H1 (cell line): Measurements from ENCODE around the gene STXBP6. TPM values are rescaled to one million over a fixed set of nuclear protein-coding genes. Genes with fewer than 3 reads are reported as not detected.

Source experiments
- CTCF ChIA-PET: fragments of 300-600 bp; sonication (Branson Sonifier 250); formaldehyde crosslinking; loops from one replicate; lab custom pipeline; 2021; ENCODE audit not compliant: partially characterized antibody; lab: Charles Lee
- POLR2A ChIA-PET: fragments of 300-600 bp; sonication (Branson Sonifier 250); formaldehyde crosslinking; loops from one replicate; lab custom pipeline; 2021; ENCODE audit warnings: inconsistent platforms; ENCODE audit not compliant: partially characterized antibody; lab: Charles Lee
- DNase-seq, 2 experiments: peaks; one replicate each; pipeline versions ENCODE4 v3.0.0 to v3.0.0-alpha.2; 2010 to 2022; ENCODE audit warnings: low spot score in 2 of 2, low read depth in 1 of 2, mixed read lengths in 1 of 2
- FAIRE-seq: peaks from 2 replicates; lab custom pipeline; 2011; peaks lifted over from hg19 to GRCh38; lab: Jason Lieb, UNC
- H2AFZ ChIP-seq: 2 replicates; pipeline ENCODE4 v1.8.1; 2012; ENCODE audit warnings: low read length, inconsistent platforms
- H2AK5ac ChIP-seq: 2 replicates; pipeline ENCODE4 v1.6.1; 2013; ENCODE audit warnings: low read depth, low read length
- H2BK120ac ChIP-seq: replicated peaks from 2 replicates; pipeline ENCODE3; 2013; ENCODE audit warnings: low read depth, low read length, inconsistent platforms
- H2BK12ac ChIP-seq: 2 replicates; pipeline ENCODE4 v1.6.1; 2013; ENCODE audit warnings: low read depth, low read length
- H2BK15ac ChIP-seq: 2 replicates; pipeline ENCODE4 v1.6.1; 2013; ENCODE audit warnings: low read length
- H2BK20ac ChIP-seq: 2 replicates; pipeline ENCODE4 v1.6.1; 2013; ENCODE audit warnings: low read length
- H2BK5ac ChIP-seq: 2 replicates; pipeline ENCODE4 v1.6.1; 2013; ENCODE audit warnings: low read depth, low read length
- H3K14ac ChIP-seq: 2 replicates; pipeline ENCODE4 v1.6.1; 2013; ENCODE audit warnings: inconsistent platforms; ENCODE audit not compliant: insufficient read length
- H3K18ac ChIP-seq: 2 replicates; pipeline ENCODE4 v1.6.1; 2013; ENCODE audit warnings: low read length; ENCODE audit errors: extremely low read depth
- H3K23ac ChIP-seq: 2 replicates; pipeline ENCODE4 v1.6.1; 2013; ENCODE audit warnings: inconsistent platforms; ENCODE audit not compliant: insufficient read length
- H3K23me2 ChIP-seq: 2 replicates; pipeline ENCODE4 v1.6.1; 2013; ENCODE audit warnings: low read depth, low read length
- H3K27ac ChIP-seq: 2 replicates; pipeline ENCODE4 v1.6.1; 2011; ENCODE audit warnings: low read depth, low read length, inconsistent platforms
- H3K27me3 ChIP-seq, 4 experiments: replicated peaks in 1 of 4; 1 replicate in 1 of 4; 2 replicates in 3 of 4; pipeline versions ENCODE4 v1.6.1 to v1.8.1; 2011 to 2013; ENCODE audit warnings: low read length in 3 of 4, mild to moderate bottlenecking in 3 of 4, inconsistent platforms in 2 of 4, mixed read lengths in 2 of 4, moderate library complexity in 1 of 4; ENCODE audit not compliant: control insufficient read depth in 3 of 4, insufficient read depth in 3 of 4; ENCODE audit errors: extremely low read depth in 1 of 4
- H3K36me3 ChIP-seq, 4 experiments: 2 replicates each; pipeline versions ENCODE4 v1.6.1 to v1.8.1; 2011 to 2013; ENCODE audit warnings: mild to moderate bottlenecking in 4 of 4, low read length in 3 of 4, moderate library complexity in 2 of 4, control low read depth in 1 of 4, inconsistent platforms in 1 of 4; ENCODE audit not compliant: insufficient read depth in 4 of 4, control insufficient read depth in 2 of 4
- H3K4ac ChIP-seq: replicated peaks from 2 replicates; pipeline ENCODE3; 2013; ENCODE audit warnings: low read length, low read depth, mixed read lengths, inconsistent platforms; ENCODE audit not compliant: insufficient read length
- H3K4me1 ChIP-seq, 4 experiments: replicated peaks in 1 of 4; 1 replicate in 1 of 4; 2 replicates in 3 of 4; pipeline versions ENCODE4 v1.6.1 to v1.8.1; 2011 to 2013; ENCODE audit warnings: low read length in 3 of 4, inconsistent platforms in 2 of 4, mixed read lengths in 1 of 4; ENCODE audit not compliant: insufficient read depth in 4 of 4, control insufficient read depth in 3 of 4
- H3K4me2 ChIP-seq, 2 experiments: 2 replicates each; pipeline versions ENCODE4 v1.6.1 to v1.8.1; 2011 to 2013; ENCODE audit warnings: low read depth in 2 of 2, low read length in 2 of 2, control low read depth in 1 of 2, inconsistent platforms in 1 of 2, mild to moderate bottlenecking in 1 of 2; ENCODE audit not compliant: insufficient read depth in 1 of 2
- H3K4me3 ChIP-seq, 4 experiments: fragments of 200-600, 300-600 bp in 1 of 4; sonication (generic), shearing (Covaris generic), sonication (Bioruptor Twin) in 1 of 4; 2 replicates each; pipeline versions ENCODE4 v1.5.1 to v1.8.1; 2011 to 2016; ENCODE audit warnings: low read length in 4 of 4, low read depth in 3 of 4, control low read depth in 2 of 4, inconsistent platforms in 2 of 4, mild to moderate bottlenecking in 2 of 4, mixed read lengths in 1 of 4, moderate library complexity in 1 of 4; ENCODE audit not compliant: insufficient read depth in 2 of 4; ENCODE audit errors: extremely low read depth in 1 of 4
- H3K56ac ChIP-seq: replicated peaks from 2 replicates; pipeline ENCODE3; 2013; ENCODE audit warnings: low read depth, mild to moderate bottlenecking, mixed read lengths, low read length, inconsistent platforms; ENCODE audit not compliant: insufficient read length
- H3K79me1 ChIP-seq: 2 replicates; pipeline ENCODE4 v1.6.1; 2013; ENCODE audit warnings: low read depth, low read length, control low read depth
- H3K79me2 ChIP-seq, 2 experiments: 2 replicates each; pipeline versions ENCODE4 v1.6.1 to v1.8.1; 2012 to 2013; ENCODE audit warnings: low read length in 2 of 2, mild to moderate bottlenecking in 2 of 2, inconsistent platforms in 1 of 2; ENCODE audit not compliant: insufficient read depth in 2 of 2, control insufficient read depth in 1 of 2
- H3K9ac ChIP-seq, 4 experiments: replicated peaks in 1 of 4; 1 replicate in 1 of 4; 2 replicates in 3 of 4; pipeline versions ENCODE4 v1.6.1 to v1.8.1; 2011 to 2013; ENCODE audit warnings: low read depth in 3 of 4, low read length in 3 of 4, control low read depth in 2 of 4, mild to moderate bottlenecking in 2 of 4, moderate library complexity in 2 of 4, inconsistent platforms in 1 of 4; ENCODE audit errors: extremely low read depth in 1 of 4
- H3K9me3 ChIP-seq, 2 experiments: 2 replicates each; pipeline versions ENCODE4 v1.6.1 to v1.8.1; 2012 to 2013; ENCODE audit warnings: mild to moderate bottlenecking in 2 of 2, moderate library complexity in 2 of 2, control low read depth in 1 of 2, inconsistent platforms in 1 of 2, low read depth in 1 of 2, low read length in 1 of 2, mixed read lengths in 1 of 2; ENCODE audit not compliant: insufficient read depth in 2 of 2
- H4K20me1 ChIP-seq, 2 experiments: replicated peaks in 1 of 2; 2 replicates each; pipeline versions ENCODE3 to v1.8.1; 2011 to 2013; ENCODE audit warnings: inconsistent platforms in 2 of 2, low read length in 2 of 2, mild to moderate bottlenecking in 1 of 2; ENCODE audit not compliant: insufficient read depth in 2 of 2, control insufficient read depth in 1 of 2
- H4K5ac ChIP-seq: 2 replicates; pipeline ENCODE4 v1.6.1; 2013; ENCODE audit warnings: low read length, low read depth, mixed read lengths, inconsistent platforms; ENCODE audit not compliant: insufficient read length
- H4K8ac ChIP-seq: 2 replicates; pipeline ENCODE4 v1.8.0; 2013; ENCODE audit warnings: mild to moderate bottlenecking, moderate library complexity, low read length, inconsistent platforms; ENCODE audit not compliant: insufficient read depth; ENCODE audit errors: extremely low read depth
- H4K91ac ChIP-seq: replicated peaks from 2 replicates; pipeline ENCODE3; 2013; ENCODE audit warnings: low read length, mixed read lengths, inconsistent platforms; ENCODE audit not compliant: insufficient read length
- FOSL1 ChIP-seq: IDR thresholded peaks from 2 replicates; pipeline ENCODE4 v1.6.1; 2011; ENCODE audit warnings: mild to moderate bottlenecking, low read depth, low read length, moderate library complexity; ENCODE audit not compliant: insufficient read depth
- WGBS, 2 experiments: shearing (Covaris generic) in 1 of 2; methylation state at CpG; one replicate each; pipeline versions ENCODE4 v1.1.6 to v1.1.7; 2013 to 2015; ENCODE audit warnings: low lambda C conversion rate in 2 of 2, mixed read lengths in 2 of 2, inconsistent platforms in 1 of 2, low coverage in 1 of 2, missing lambda C conversion rate in 1 of 2; ENCODE audit not compliant: insufficient replicate concordance in 2 of 2, insufficient coverage in 1 of 2, insufficient read length in 1 of 2; ENCODE audit errors: extremely low coverage in 1 of 2, missing lambda C conversion rate in 1 of 2; 5-methylcytosine and 5-hydroxymethylcytosine counted together
- polyA plus RNA-seq, 7 experiments: library from polyadenylated mRNA; depleted of rRNA in 3 of 7; stranded (reverse) in 5 of 7; unstranded in 2 of 7; fragments of >200 nt in 5 of 7; fragments of 200-250 nt in 2 of 7; gene quantifications; 1 replicate in 5 of 7; 2 replicates in 1 of 7; 4 replicates in 1 of 7; pipeline versions ENCODE4 v1.2.1 to v1.2.3, GENCODE V29; 2011 to 2013; ENCODE audit warnings: missing spikeins in 2 of 7, mixed read lengths in 2 of 7
- total RNA-seq: library from RNA; stranded (reverse); fragmentation: NEBNext Ultra II Directional; extraction: Animal tissue kit (Norgen Biotek cat#: 25700); gene quantifications from 2 replicates; pipeline ENCODE4 v1.2.1, GENCODE V29; 2021

Gene STXBP6
- total and polyA plus RNA-seq, 2 of the 8 experiments (the other 6 are each of a cell fraction or from before 2014, with no cell fraction given): 9.4 to 18.1 TPM

DNA sequence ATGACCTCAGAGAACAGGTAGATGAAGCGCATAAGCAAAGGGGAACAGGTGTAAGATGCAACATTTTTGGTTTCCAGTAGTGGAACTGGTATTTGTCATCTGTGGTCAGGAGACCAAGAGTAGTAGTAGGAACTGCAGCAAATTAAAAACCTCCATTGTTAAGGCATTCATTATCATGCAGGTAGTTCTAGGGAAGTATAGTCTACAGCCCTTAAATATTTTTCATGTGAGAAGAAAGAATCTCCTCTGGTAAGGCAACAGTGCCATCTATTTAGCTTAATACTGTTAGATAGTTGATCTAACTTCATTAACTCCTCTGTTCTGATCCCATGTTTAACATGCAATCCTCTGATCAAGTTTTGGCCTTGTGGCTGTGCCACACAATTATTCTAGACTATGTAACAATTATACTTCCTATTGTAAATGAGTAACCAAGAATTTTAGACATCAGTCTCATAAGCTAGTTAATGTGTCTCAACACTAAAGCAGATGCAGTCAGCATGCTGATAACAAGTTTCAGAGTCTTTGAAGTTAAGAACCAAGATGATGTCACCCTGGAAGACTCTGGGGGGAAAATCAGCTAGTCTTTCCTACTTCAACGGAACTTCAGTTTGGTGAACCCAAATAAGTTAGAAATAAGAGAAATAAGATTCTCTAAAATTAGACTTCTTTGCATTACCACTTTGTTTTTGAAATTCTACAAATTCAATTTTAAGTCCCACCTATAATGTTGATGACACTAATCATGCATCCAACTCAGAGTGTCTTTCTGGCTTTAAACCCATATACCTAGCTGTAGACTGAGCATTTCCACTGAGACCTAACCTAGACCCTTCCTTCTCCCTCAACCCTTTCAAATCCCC, 70.9 kb downstream of the STXBP6 start:
- Histone ChIP-seq H3K23ac (no peak overlapping the region), H3K14ac (no peak overlapping the region), H3K9ac (no peak overlapping the region), H3K9me3 (no peaks in the 10 kb centered on the region), H2BK15ac (no peak overlapping the region), H3K79me1 (no peaks in the 10 kb centered on the region), H3K18ac (no peak overlapping the region), H3K27ac (no peak overlapping the region), H3K27me3 (no peaks in the 10 kb centered on the region), H3K23me2 (no peaks in the 10 kb centered on the region), H2AK5ac (no peak overlapping the region), H4K8ac (no peak overlapping the region), H2BK12ac (no peak overlapping the region), H3K36me3 (no peaks in the 10 kb centered on the region), H3K56ac (no peak overlapping the region), H3K4me1 (no peaks in the 10 kb centered on the region), H4K20me1 (no peaks in the 10 kb centered on the region), H2BK20ac (no peak overlapping the region), H3K4me3 (no peak overlapping the region), H4K5ac (no peak overlapping the region), H2AFZ (no peak overlapping the region), H3K4me2 (no peak overlapping the region), H2BK120ac (no peak overlapping the region), H2BK5ac (no peak overlapping the region), H3K4ac (no peak overlapping the region), H4K91ac (no peak overlapping the region), H3K79me2 (no peaks in the 10 kb centered on the region)
- CTCF ChIA-PET: interaction anchor here (1.2 to 1.5 kb wide), 5 partner anchors 13 to 269 kb away, joined by 3 read pairs; no protein-coding TSS in a partner anchor
- no peak for FAIRE-seq
- POLR2A ChIA-PET: no interaction called here
- DNase-seq: no peak
- 92% methylated on average over 2 of the region's 2 CpGs; no CpG with 5 or more reads in 1 of the 2 experiments for WGBS, 2 experiments
- TF ChIP-seq FOSL1: no peak
